HG03457 (cell line): ENCODE results near the gene MAGOH.
A peak's percentile ranks its signal among the peaks of the same experiment; 100 is the strongest.
"Not testable (repeated sequence)": the region's sequence is repeated elsewhere in the genome, so short reads cannot be mapped to it uniquely, and the experiment has no call there.

Source experiments
- ATAC-seq: cut with Tn5 transposase; IDR thresholded peaks from one replicate; pipeline ENCODE4 v1.9.1; 2021; ENCODE audit warnings: moderate number of reproducible peaks; ENCODE audit not compliant: unreplicated experiment

The MAGOH gene

DNA sequence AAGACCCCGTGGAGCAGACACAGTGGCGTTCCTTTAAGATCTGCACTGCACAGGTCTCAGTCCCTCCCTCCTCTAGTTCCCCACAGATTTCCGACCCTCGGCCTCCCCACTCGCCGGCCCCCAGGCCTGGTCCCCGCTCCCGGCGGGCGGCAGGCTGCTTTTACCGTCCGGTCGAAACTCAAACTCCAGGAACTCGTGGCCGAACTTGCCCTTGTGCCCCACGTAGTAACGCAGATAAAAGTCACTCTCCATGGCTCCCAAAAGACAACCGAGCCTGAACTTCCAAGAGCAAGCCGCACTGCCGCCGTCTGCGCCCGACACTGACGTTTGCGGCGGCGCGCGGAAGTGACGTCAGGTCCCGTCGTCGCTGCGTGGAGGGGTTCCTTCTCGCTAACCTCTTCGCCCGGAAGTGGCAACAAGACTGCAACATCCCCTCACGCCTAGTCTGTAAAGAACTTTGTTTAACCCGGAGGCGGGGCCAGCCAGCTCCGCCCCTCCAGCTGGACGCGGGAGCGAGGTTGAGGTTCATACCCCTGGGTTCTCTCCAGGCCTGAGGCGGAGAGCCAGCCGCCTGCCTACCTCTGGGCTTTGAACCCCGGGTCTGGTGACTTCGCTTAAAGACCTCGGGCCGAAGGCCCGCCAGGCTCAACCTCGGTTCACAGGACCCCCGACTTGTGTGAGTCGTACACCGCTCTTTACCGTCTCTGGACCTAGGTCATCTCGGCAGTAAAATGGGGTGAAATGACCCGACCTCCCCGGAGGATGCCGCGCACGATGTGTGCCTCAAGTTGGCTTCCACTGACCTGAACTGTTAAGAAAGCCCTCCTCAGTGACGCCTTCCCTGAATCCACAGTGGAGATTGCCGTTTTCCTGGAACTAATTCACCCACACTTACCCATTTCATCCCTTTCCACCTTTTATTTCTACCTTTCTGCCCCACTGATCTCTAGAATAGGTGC lies at the start of gene MAGOH:
Gene MAGOH, minus strand, starts transcription at position 322 of the 959 bp plus-strand sequence. Its CDS starts 70 bp downstream, at position 252.
- ATAC-seq: peak; percentile 75

DNA sequence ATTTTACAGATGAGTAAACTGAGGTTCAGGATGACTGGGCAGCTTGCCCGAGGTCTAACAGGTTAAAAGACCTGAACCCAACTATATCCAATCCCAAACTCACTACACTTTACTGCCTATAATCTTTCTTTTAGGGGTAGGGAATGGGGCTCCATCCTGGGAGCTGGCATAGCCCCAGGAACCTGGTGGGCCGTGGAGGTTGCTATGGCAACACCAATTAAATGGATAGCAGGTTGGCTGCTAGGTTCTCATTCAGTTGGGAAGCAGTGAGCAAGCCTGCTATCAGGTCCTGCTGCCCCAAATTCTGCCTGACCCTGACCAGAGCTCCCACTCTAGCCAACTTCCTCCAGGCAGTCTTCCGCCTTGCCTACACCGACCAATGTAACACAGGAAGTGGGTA lies 48.6 kb upstream of the MAGOH start:
- ATAC-seq: no peak

DNA sequence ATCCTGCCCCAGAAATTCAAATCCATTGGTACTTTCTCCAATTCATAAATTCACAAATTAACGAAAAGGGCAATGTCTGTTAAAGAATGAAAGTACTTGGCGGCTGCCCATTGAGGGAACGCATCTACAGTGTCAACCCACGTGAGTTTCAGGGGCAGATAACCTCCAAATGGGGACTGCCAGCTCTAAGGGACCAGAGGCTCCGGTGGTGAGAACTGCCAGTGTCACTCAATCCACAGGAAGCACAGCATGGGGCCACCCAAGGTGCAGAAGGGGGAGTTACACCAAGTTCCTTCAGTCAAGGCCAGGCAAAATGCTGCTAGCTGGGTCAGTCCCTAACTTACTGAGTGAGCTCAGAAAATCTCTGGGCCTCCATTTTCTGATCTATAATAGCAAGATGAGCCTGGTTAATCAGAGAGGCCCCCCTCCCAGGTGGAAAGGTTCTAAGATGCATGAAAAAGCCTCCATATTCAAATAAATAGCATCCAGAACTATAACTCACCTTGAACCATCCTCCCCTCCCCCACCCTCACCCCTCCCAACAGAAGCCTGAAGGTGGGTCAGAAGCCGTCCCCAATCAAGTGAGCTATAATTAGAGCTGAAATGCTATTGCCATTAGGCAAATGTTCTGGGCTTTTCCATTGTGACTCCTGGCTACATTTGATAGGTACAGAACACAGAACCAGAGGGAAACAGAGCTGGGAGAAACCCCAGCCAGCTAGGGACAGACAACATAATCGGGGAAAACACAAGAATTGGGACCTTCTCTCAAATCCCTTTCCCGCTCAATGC lies 47.8 kb upstream of the MAGOH start:
- ATAC-seq: no peak

- ATAC-seq: no peak
Measured at GRCh38 chr1:53285546-53285945, 47.2 kb upstream of the MAGOH start.

DNA sequence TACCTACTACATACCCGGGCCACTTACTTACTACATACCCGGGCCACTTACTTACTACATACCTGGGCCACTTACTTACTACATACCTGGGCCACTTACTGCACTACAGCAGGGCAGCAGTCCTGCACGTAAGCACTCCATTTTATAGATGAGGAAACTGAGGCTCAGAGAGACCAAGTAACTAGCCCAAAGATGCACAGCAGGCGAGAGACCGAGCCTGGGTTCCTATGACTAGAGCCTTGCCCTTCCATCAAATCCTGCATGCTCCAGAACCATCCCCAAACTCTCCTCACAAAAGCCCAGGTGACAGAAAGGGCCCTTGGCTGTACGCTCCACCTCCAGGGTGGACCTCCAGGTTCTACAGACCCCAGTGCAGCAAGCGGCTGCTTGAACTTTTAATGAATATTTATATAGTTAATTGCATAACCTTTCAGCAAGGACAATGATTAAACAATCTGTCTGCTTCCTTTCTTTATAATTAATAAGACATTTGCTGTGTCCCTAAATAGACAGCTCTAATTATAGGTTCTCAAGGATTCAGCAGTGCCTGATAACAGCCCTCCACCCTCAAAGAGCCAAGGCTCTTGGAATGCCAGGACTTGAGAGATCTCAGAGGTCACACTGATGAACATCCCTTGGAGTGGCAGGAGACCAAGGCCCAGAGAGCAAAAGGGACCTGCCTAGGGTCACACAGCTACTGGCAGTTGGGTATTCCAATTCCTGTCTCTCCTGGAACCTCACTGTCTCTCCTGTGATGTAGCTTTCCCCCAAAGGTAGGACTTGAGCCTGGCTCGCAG lies 46.1 kb upstream of the MAGOH start:
- no peak for ATAC-seq

DNA sequence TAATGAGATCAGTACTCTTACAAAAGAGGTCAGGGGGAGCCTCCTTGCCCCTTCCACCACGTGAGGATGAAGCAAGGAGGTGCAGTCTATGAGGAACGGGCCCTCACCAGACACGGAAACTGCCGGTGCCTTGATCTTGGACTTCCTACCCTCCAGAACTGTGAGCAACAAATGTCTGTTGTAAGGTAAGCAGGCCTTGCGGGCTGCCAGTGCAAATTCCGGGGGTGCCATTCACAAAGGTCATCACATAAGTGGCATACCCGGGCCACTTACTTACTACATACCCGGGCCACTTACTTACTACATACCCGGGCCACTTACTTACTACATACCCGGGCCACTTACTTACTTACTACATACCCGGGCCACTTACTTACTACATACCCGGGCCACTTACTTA lies 44.8 kb upstream of the MAGOH start:
- ATAC-seq: not testable (repeated sequence)

DNA sequence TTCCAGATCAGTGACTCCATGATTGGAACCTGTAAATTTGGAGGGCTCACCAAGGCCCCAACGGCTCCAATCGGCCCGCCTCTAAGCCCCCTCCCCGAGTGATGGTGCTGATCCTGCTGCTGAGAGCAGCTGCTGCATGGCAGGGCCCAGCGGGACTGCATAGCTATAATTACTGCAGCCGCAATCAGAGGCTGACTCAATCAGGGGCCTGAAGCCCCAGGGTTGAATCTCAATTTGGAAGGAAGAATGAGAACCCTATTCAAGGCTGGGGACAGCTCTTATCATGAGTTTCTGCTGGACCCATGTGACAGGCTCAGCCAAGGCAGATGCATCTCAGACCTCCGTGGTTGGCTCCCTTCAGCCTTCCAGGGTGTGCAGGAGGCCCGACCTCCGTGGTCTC lies 42.8 kb upstream of the MAGOH start:
- no peak for ATAC-seq

GRCh38 chr1:53280496-53280895 lies 42.2 kb upstream of the MAGOH start:
- ATAC-seq: no peak

- ATAC-seq: no peak
Measured at GRCh38 chr1:53279296-53280200, 41.2 kb upstream of the MAGOH start.

DNA sequence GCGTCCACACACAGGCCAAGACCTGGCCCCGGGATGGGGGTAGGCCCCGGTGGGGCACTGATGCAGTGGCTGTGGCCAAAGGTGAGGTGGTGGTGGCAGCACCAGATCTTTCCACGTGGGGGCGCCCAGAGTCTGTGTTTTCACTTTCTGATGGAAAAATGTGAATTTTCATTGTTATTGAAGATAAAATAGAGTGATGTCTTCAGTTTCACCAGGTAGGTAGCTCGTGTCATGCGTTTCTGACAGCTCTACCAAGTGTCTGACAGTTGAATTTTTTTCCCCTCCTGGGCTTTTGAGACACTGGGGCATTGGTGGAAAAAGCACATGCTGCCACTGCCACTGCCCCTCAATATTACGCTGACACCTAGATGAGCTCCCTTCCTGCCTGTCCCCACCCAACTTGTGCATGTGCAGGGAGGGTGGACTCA lies 40.0 kb upstream of the MAGOH start:
- ATAC-seq: no peak

DNA sequence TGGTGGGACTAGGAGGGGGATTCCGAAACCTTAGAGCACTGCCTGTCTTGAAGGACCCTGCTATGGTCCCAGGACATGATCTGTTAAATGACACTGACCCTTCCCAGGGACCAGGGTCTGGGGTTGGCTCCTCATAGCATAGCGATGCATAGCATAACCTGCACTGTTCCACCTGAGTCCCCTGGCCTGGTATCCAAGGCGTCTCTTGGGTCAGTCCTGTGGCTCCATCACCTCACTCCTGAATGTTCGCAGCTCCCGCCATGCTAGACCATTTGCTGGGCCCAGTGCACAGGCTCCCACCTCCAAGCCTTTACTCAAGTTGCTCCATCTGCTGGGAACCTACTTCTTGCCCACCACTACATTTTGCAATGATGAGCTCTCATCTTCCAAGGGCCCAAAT lies 39.0 kb upstream of the MAGOH start:
- no peak for ATAC-seq

DNA sequence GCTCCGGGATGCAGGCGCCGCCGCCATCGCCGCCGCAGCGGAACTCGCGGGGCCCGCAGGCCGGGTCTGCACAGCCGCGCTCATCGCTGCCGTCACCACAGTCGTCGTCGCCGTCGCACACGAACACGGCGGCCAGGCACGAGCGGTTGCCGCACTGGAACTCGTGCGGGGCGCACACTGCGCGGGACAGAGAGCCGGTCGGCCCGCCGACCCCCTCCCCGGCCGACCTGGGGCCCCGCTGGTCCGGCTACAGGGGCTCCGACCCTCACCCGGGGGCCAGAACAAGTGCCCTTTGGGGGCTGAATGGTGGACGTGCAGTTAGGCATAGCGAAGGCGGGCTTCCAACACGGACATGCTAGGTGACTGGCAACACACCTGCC lies 38.6 kb upstream of the MAGOH start:
- no peak for ATAC-seq

DNA sequence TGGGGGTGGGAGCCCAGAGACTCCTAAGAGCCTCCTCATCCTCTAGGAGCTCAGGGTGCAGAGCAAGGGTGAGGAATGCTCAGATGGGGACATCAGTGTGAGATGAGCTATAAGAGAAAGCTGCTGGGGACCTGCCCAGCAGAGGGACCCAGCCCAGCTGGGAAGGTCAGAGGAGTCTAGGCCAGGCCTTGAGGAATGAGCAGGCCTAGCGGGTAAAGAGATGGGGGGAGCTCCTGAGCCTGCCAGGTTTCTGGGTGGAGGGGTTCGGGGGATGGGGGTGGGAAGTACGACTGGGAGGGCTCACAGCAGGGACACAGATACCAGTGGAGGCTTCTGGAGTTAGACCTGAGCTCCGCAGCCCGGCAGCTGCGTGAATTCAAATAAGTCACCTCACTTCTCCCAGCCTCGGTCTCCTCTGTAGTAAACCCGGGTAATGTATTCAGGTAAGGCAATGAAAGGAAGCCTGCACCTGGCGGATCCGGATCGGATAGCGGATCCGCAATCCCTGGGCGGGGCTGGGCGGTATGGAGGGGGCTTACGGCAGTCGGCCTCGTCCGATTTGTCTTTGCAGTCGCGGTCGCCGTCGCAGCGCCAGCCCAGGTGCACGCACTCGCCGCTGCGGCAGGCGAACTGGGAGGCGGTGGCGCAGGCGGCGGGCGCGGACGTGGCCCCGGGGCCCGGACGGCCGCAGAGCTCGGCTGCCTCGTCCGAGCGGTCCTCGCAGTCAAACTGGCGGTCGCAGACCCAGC lies 38.0 kb upstream of the MAGOH start:
- ATAC-seq: no peak

- ATAC-seq: no peak
Measured at GRCh38 chr1:53275566-53275965, 37.2 kb upstream of the MAGOH start.

- no peak for ATAC-seq
Measured at GRCh38 chr1:53274541-53275185, 36.3 kb upstream of the MAGOH start.

DNA sequence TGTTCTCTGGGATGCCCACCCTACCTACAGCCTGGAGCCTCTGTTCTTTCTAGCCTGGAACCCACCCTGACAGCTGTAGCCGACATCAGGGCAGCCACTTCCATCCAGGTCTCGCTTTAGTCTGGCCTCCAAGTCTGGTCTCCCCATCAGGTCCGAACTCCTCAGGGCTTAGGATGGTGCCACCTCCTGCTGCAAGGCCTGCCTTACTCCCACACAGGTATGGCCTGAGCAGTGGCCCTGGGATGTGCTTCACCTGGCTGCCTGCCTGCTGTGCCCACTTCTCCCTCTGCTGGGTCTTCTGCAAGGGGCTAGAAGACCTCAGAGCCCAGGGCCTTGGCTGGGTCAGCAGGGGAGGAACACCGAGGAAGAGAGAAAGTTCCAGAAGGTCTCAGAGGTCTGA lies 35.7 kb upstream of the MAGOH start:
- ATAC-seq: no peak

GRCh38 chr1:53273526-53273925 lies 35.2 kb upstream of the MAGOH start:
- no peak for ATAC-seq

DNA sequence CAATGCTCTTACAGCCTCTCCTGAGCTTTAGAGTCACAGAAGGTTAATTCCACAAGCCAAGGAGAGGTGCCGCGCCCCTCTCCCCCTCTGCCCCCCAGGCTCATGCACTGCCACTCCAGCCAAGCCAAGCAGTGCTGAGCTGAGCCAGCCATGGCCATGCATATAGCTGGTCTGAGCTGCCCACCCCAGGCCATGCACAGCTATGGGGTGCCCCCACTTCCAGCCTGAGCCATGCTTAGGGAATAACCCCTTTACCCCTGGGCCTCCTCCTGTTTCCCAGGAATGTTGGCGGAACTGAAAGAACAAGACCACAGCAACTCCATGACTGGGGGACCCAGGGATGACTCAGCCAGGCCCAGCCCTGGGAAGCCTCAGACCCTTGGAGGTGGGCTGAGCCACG lies 34.0 kb upstream of the MAGOH start:
- ATAC-seq: no peak
